ENCODE results near the gene TRANK1. TPM values are rescaled to one million over a fixed set of nuclear protein-coding genes. Genes with fewer than 3 reads are reported as not detected.
"Not testable (repeated sequence)": the region's sequence is repeated elsewhere in the genome, so short reads cannot be mapped to it uniquely, and the experiment has no call there.

TRANK1 gene
- total RNA-seq, 1 donor from 2014 or later: 2.1 TPM

DNA sequence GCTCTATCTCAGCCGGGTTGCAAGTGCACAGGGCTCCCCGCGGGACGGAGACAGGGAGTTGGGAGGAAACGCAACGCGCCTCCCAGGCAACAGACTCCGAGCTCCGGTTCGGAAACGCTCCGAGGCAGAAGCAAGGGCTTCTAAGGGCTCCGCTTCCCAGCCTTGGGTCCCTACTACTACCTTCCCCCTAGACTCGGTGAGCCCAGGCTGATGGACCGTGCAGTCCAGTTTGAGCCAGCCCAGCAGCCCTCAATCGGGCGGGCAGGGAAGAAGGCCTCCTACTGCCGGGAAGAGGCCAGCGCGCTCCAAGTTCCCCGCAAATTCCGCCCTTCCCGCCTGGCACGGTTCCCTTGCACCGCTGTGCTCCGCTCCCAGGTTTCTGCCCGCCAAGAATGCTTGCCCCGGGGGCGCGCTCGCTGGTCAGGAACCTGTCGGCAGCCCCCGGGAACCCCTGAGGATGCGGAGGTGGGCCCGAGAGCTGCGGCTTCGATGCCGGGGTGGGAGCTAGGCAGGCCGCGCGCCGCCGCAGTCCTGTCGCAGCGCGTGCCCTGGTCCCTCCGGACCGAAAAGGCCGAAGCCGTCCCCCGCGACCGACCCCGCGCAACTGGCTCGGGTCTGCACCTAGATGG is 728 bp downstream of the TRANK1 start:
- peak overlapping the region; percentile 76 for H3K4me3 Mint-ChIP-seq
- intact Hi-C loops (cut with micrococcal nuclease): loop anchor here (1.0 to 2.0 kb wide), 3 partner anchors 31 to 67 kb away; no protein-coding TSS in a partner anchor
- DNase-seq: peak; percentile 75
- H3K36me3 Mint-ChIP-seq (ENCODE audit: low read depth): peaks cover 9% of the 10 kb centered on the region
- no peak overlapping the region for H3K27ac Mint-ChIP-seq
- peaks cover 12% of the 10 kb centered on the region for H3K4me1 Mint-ChIP-seq
- peaks cover 14% of the 10 kb centered on the region for H3K27me3 Mint-ChIP-seq
- peaks cover 17% of the 10 kb centered on the region for H3K9me3 Mint-ChIP-seq

DNA sequence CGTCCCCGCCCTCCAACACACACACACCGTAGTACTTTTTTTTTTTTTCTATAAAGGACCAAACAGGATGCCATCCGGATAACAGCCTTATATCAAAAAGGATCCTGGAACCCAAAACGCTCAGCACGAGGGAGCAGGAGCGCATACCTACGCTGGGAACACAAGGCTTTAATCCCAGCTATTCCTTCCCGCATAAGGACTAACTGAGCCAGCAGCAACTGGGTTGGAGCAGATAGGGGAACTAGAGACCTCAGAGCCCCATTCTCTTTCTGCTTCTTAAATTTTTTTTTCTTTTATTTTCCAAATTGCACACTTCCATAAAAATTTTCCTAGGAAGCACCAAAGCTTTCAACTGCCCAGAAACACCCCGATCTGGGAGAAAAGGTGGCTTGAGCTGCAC is 1.3 kb downstream of the TRANK1 start:
- Mint-ChIP-seq H3K36me3 (ENCODE audit: low read depth) (peaks cover 9% of the 10 kb centered on the region), H3K27ac (no peak overlapping the region), H3K9me3 (peaks cover 15% of the 10 kb centered on the region), H3K4me1 (peaks cover 12% of the 10 kb centered on the region), H3K4me3 (peak overlapping the region; percentile 76), H3K27me3 (peaks cover 13% of the 10 kb centered on the region)
- intact Hi-C loops (cut with micrococcal nuclease): no loop called here
- no peak for DNase-seq

DNA sequence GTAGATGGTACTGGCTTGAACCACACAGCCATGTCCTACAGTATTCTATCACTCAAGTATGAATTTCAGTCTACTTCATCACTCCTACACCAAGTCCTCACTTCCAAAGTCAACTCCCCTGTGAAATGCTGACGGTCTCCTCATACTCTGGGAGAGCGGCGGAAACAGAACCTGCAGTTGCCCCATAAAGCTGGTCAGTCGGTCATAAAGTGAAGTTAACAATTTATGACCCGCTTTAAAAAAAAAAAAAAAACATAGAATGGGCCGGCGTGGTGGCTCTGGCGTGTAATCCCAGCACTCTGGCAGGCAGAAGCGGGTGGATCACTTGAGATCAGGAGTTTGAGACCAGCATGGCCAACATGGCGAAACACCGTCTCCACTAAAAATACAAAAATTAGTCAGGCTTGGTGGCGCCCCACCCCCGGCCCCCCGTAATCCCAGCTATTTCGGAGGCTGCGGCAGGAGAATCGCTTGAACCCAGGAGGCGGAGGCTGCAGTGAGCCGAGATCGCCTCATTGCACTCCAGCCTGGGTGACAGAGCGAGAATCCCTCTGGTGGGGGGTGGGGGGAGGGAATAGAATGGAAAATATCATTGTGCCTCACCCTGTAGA is 2.1 kb downstream of the TRANK1 start:
- intact Hi-C loops (cut with micrococcal nuclease): no loop called here
- no peak overlapping the region for H3K27ac Mint-ChIP-seq
- peaks cover 12% of the 10 kb centered on the region for H3K4me1 Mint-ChIP-seq
- H3K36me3 Mint-ChIP-seq (ENCODE audit: low read depth): peaks cover 5% of the 10 kb centered on the region
- H3K4me3 Mint-ChIP-seq: no peak overlapping the region
- peaks cover 10% of the 10 kb centered on the region for H3K9me3 Mint-ChIP-seq
- no peak for DNase-seq
- H3K27me3 Mint-ChIP-seq: peaks cover 13% of the 10 kb centered on the region

- Mint-ChIP-seq H3K27me3 (peaks cover 13% of the 10 kb centered on the region), H3K27ac (no peak overlapping the region), H3K9me3 (peaks cover 4% of the 10 kb centered on the region), H3K4me3 (no peak overlapping the region), H3K36me3 (ENCODE audit: low read depth) (peaks cover under 1% of the 10 kb centered on the region), H3K4me1 (peaks cover 12% of the 10 kb centered on the region)
- intact Hi-C loops (cut with micrococcal nuclease): no loop called here
- no peak for DNase-seq
Measured at GRCh38 chr3:36941658-36942057, 3.2 kb downstream of the TRANK1 start.

- H3K27ac Mint-ChIP-seq: no peak overlapping the region
- H3K36me3 Mint-ChIP-seq (ENCODE audit: low read depth): no peaks in the 10 kb centered on the region
- peaks cover 3% of the 10 kb centered on the region for H3K9me3 Mint-ChIP-seq
- H3K4me1 Mint-ChIP-seq: peaks cover 12% of the 10 kb centered on the region
- peaks cover 13% of the 10 kb centered on the region for H3K27me3 Mint-ChIP-seq
- no peak for DNase-seq
- no peak overlapping the region for H3K4me3 Mint-ChIP-seq
- intact Hi-C loops (cut with micrococcal nuclease): no loop called here
Measured at GRCh38 chr3:36941162-36941561, 3.7 kb downstream of the TRANK1 start.

DNA sequence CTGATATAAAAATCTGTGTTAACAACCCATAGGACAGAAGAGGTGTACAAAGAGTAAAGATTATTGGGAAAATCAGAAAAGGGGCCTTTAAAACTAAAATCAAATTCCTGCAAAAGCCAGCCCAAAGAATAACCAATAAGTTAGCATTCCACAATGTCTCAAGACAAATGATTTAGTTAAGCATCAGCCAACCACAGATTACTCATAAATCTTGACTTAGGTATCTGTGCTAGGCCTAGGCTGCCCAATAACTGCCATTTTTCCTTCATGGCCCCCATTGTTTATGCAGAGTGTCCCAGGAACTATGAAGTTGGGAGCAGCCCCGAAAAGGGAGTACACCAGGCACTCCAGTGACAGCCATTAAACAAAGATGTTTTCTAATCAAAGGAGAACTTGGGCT is 7.4 kb downstream of the TRANK1 start:
- H3K4me1 Mint-ChIP-seq: peaks cover 3% of the 10 kb centered on the region
- intact Hi-C loops (cut with micrococcal nuclease): no loop called here
- no peak overlapping the region for H3K4me3 Mint-ChIP-seq
- DNase-seq: no peak
- no peak overlapping the region for H3K27ac Mint-ChIP-seq
- H3K9me3 Mint-ChIP-seq: no peaks in the 10 kb centered on the region
- H3K27me3 Mint-ChIP-seq: peaks cover 6% of the 10 kb centered on the region
- H3K36me3 Mint-ChIP-seq (ENCODE audit: low read depth): no peaks in the 10 kb centered on the region

DNA sequence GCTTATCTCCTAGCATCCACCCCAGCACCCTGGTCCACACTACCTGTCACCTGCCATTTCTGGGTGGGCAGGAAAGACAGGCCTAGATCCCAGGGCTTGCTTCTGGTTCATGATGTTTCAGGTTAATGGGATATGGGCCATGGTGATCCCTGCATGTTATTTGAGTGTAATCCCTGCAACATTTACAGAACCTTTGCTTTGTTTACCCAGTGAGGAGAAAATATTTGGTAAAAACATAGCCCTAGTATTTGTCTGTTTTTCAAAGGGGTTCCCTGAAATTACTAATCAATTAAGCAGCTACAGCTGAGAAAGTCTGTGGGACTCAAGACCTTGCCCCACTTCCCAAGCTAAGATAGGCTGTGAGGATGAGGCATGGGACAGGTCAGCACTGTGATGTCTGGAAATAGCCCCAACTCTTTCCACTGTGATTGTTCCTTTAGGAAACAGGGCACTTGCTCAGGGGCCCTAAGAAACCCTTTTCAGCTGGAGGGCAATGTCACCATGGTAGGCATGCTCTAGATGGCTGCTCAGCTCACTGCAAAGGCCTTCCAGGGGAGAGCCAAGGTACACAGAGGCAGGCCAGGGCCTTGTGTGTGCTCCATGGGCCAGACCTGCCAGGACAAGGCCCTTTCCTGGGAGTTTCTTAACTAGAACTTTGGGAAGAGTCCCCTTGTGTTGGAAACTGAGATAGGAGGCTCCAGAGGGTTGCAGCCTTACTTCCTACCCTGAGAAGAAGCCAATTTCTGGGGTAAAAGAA is 11.1 kb downstream of the TRANK1 start:
- Mint-ChIP-seq H3K4me3 (no peak overlapping the region), H3K27me3 (no peaks in the 10 kb centered on the region), H3K36me3 (ENCODE audit: low read depth) (no peaks in the 10 kb centered on the region), H3K4me1 (no peaks in the 10 kb centered on the region), H3K27ac (no peak overlapping the region), H3K9me3 (no peaks in the 10 kb centered on the region)
- intact Hi-C loops (cut with micrococcal nuclease): no loop called here
- DNase-seq: no peak

DNA sequence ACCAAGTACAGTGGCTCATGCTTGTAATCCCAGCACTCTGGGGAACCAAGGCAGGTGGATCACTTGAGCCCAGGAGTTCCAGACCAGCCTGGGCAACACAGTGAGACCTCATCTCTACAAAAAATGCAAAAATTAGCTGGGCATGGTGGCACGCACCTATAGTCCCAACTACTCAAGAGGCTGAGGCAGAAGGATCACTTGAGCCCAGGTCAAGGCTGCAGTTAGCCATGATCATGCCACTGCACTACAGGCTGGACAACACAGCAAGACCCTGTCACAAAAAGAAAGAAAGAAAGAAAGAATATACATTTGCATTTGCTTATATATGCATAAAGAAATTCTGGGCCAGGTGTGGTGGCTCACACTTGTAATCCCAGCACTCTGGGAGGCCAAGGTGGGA is 13.4 kb downstream of the TRANK1 start:
- H3K36me3 Mint-ChIP-seq (ENCODE audit: low read depth); H3K27ac Mint-ChIP-seq; intact Hi-C loops (cut with micrococcal nuclease); H3K4me1 Mint-ChIP-seq; DNase-seq; H3K4me3 Mint-ChIP-seq; H3K9me3 Mint-ChIP-seq; H3K27me3 Mint-ChIP-seq: not testable (repeated sequence)

GRCh38 chr3:36928220-36928619 is 16.6 kb downstream of the TRANK1 start:
- Mint-ChIP-seq H3K27me3 (peaks cover 6% of the 10 kb centered on the region), H3K4me3 (no peak overlapping the region), H3K27ac (no peak overlapping the region), H3K9me3 (no peaks in the 10 kb centered on the region), H3K4me1 (peaks cover 2% of the 10 kb centered on the region), H3K36me3 (ENCODE audit: low read depth) (peaks cover 2% of the 10 kb centered on the region)
- DNase-seq: no peak
- intact Hi-C loops (cut with micrococcal nuclease): no loop called here

- DNase-seq: no peak
- H3K9me3 Mint-ChIP-seq: peaks cover 1% of the 10 kb centered on the region
- intact Hi-C loops (cut with micrococcal nuclease): no loop called here
- H3K27ac Mint-ChIP-seq: no peak overlapping the region
- peaks cover 4% of the 10 kb centered on the region for H3K36me3 Mint-ChIP-seq (ENCODE audit: low read depth)
- peaks cover 6% of the 10 kb centered on the region for H3K27me3 Mint-ChIP-seq
- peaks cover 5% of the 10 kb centered on the region for H3K4me1 Mint-ChIP-seq
- H3K4me3 Mint-ChIP-seq: no peak overlapping the region
Measured at GRCh38 chr3:36926292-36926897, 18.5 kb downstream of the TRANK1 start.

DNA sequence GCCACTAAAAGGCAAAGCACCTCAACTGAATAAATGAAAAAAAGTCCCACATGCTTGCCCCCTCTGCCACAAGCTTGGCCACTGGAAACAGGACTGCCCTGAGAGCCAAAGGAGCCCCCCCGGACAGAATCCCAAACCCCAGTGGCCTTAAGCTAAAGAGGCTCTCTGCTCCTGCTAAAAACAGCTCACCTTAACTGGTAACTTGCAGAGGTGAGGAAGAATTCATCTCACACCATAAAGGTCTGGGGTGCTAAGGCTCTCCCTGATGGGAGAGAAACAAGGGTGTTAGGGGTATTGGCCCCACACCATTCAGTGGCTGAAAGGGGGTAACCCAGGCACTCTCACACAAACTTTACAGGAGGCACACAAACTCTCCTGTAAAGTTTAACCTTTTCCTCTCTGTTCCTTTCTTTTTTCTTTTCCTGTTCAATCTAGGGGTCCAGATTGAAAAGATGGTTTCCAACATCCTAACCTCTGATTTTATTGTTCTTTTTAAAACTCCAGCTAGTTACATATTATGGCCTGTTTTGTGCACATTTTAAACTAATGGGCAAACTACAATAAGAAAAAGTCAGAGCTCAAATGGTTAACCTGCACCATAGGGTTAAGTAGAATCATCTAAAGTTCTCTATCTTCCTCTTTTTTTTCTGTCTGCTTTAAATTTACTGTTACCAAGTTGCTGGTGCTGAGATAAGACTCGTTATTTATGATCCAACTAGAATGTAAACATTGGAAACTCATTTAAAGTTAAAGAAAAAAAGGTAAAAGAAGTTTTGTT is 19.9 kb downstream of the TRANK1 start:
- peaks cover 5% of the 10 kb centered on the region for H3K4me1 Mint-ChIP-seq
- peaks cover 6% of the 10 kb centered on the region for H3K27me3 Mint-ChIP-seq
- no peak overlapping the region for H3K4me3 Mint-ChIP-seq
- H3K9me3 Mint-ChIP-seq: peaks cover 14% of the 10 kb centered on the region
- no peak for DNase-seq
- intact Hi-C loops (cut with micrococcal nuclease): no loop called here
- peaks cover 13% of the 10 kb centered on the region for H3K36me3 Mint-ChIP-seq (ENCODE audit: low read depth)
- H3K27ac Mint-ChIP-seq: no peak overlapping the region

- intact Hi-C loops (cut with micrococcal nuclease): no loop called here
- DNase-seq: no peak
- H3K27ac Mint-ChIP-seq: no peak overlapping the region
- H3K27me3 Mint-ChIP-seq: peaks cover 6% of the 10 kb centered on the region
- H3K36me3 Mint-ChIP-seq (ENCODE audit: low read depth): peaks cover 13% of the 10 kb centered on the region
- H3K4me1 Mint-ChIP-seq: peaks cover 5% of the 10 kb centered on the region
- peaks cover 19% of the 10 kb centered on the region for H3K9me3 Mint-ChIP-seq
- no peak overlapping the region for H3K4me3 Mint-ChIP-seq
Measured at GRCh38 chr3:36923981-36924743, 20.7 kb downstream of the TRANK1 start.

GRCh38 chr3:36923523-36923943 is 21.3 kb downstream of the TRANK1 start:
- peaks cover 13% of the 10 kb centered on the region for H3K36me3 Mint-ChIP-seq (ENCODE audit: low read depth)

More at GRCh38 chr3:36923523-36923943, 21.3 kb downstream of the TRANK1 start:
- Mint-ChIP-seq H3K9me3 (peaks cover 19% of the 10 kb centered on the region), H3K4me1 (peaks cover 6% of the 10 kb centered on the region), H3K27ac (no peak overlapping the region), H3K4me3 (no peak overlapping the region), H3K27me3 (peaks cover 6% of the 10 kb centered on the region)
- DNase-seq: no peak
- intact Hi-C loops (cut with micrococcal nuclease): no loop called here
